PC-3 (cell line): Measurements from ENCODE around the gene USHBP1.

Source experiments
- CTCF ChIP-seq: fragments of 300-600 bp; sonication (generic); conservative IDR thresholded peaks from 2 replicates; pipeline ENCODE4 v1.5.1; 2017; ENCODE audit warnings: antibody characterized with exemption, low read depth, mild to moderate bottlenecking, low read length
- EZH2 ChIP-seq: fragments of 300-600 bp; sonication (generic); IDR thresholded peaks from one replicate; pipeline ENCODE4 v1.6.1; 2017; ENCODE audit warnings: antibody characterized with exemption, mild to moderate bottlenecking, low read length; ENCODE audit not compliant: unreplicated experiment
- EZH2phosphoT487 ChIP-seq: fragments of 300-600 bp; sonication (generic); IDR thresholded peaks from 2 replicates; pipeline ENCODE4 v1.6.1; 2018; ENCODE audit warnings: mild to moderate bottlenecking, antibody characterized with exemption, low read length, borderline replicate concordance

GRCh38 chr19:17303940-17304267, 39.4 kb upstream of the USHBP1 start:
- TF ChIP-seq CTCF (no peak), EZH2 (no peak), EZH2phosphoT487 (no peak)
